BE2C (cell line): ENCODE results near the gene PTPRE.
A peak's percentile ranks its signal among the peaks of the same experiment; 100 is the strongest.

Source experiments
- DNase-seq: peaks from one replicate; pipeline ENCODE4 v3.0.0-alpha.2; 2020
- H3K27me3 ChIP-seq: fragments of 250-450 bp; sonication (Bioruptor Pico); 2 replicates; pipeline ENCODE4 v1.5.1; 2020; ENCODE audit warnings: mild to moderate bottlenecking
- H3K36me3 ChIP-seq: fragments of 250-450 bp; sonication (Bioruptor Pico); 2 replicates; pipeline ENCODE4 v1.5.1; 2020; ENCODE audit warnings: mild to moderate bottlenecking
- H3K4me1 ChIP-seq: fragments of 250-450 bp; sonication (Bioruptor Pico); 2 replicates; pipeline ENCODE4 v1.5.1; 2020
- H3K4me3 ChIP-seq: 2 replicates; pipeline ENCODE4 v1.5.1; 2011; ENCODE audit warnings: low read depth, low read length
- H3K9me3 ChIP-seq: fragments of 250-450 bp; sonication (Bioruptor Pico); 2 replicates; pipeline ENCODE4 v1.5.1; 2020
- CTCF ChIP-seq: IDR thresholded peaks from 2 replicates; pipeline ENCODE4 v1.5.1; 2012; ENCODE audit warnings: mild to moderate bottlenecking, low read depth, low read length

PTPRE gene

GRCh38 chr10:128029290-128029651 is 122.4 kb downstream of the PTPRE start:
- DNase-seq = no peak
- TF ChIP-seq CTCF = no peak
- Histone ChIP-seq H3K36me3 (no peaks in the 10 kb centered on the region), H3K4me1 (no peaks in the 10 kb centered on the region), H3K27me3 (no peaks in the 10 kb centered on the region), H3K4me3 (no peak overlapping the region), H3K9me3 (no peaks in the 10 kb centered on the region)

GRCh38 chr10:128029731-128030369 is 122.9 kb downstream of the PTPRE start:
- no peak for TF ChIP-seq CTCF
- H3K9me3 ChIP-seq = no peaks in the 10 kb centered on the region
- no peaks in the 10 kb centered on the region for H3K4me1 ChIP-seq
- no peaks in the 10 kb centered on the region for H3K36me3 ChIP-seq
- no peak overlapping the region for H3K4me3 ChIP-seq
- no peak for DNase-seq
- no peaks in the 10 kb centered on the region for H3K27me3 ChIP-seq

- Histone ChIP-seq H3K4me3 (no peak overlapping the region), H3K4me1 (no peaks in the 10 kb centered on the region), H3K9me3 (no peaks in the 10 kb centered on the region), H3K27me3 (no peaks in the 10 kb centered on the region), H3K36me3 (no peaks in the 10 kb centered on the region)
- no peak for TF ChIP-seq CTCF
- no peak for DNase-seq
Measured at GRCh38 chr10:128030498-128031072, 123.7 kb downstream of the PTPRE start.

GRCh38 chr10:128031216-128031615 is 124.3 kb downstream of the PTPRE start:
- no peak for TF ChIP-seq CTCF
- Histone ChIP-seq H3K4me3 (no peak overlapping the region), H3K36me3 (no peaks in the 10 kb centered on the region), H3K9me3 (no peaks in the 10 kb centered on the region), H3K4me1 (no peaks in the 10 kb centered on the region), H3K27me3 (no peaks in the 10 kb centered on the region)
- DNase-seq = no peak

- H3K36me3 ChIP-seq = no peaks in the 10 kb centered on the region
- no peak overlapping the region for H3K4me3 ChIP-seq
- H3K9me3 ChIP-seq = no peaks in the 10 kb centered on the region
- no peak for TF ChIP-seq CTCF
- H3K27me3 ChIP-seq = no peaks in the 10 kb centered on the region
- DNase-seq = no peak
- H3K4me1 ChIP-seq = no peaks in the 10 kb centered on the region
Measured at GRCh38 chr10:128032466-128032865, 125.6 kb downstream of the PTPRE start.

GRCh38 chr10:128035557-128035973 is 128.7 kb downstream of the PTPRE start:
- no peaks in the 10 kb centered on the region for H3K27me3 ChIP-seq
- DNase-seq = peak; percentile 47
- no peaks in the 10 kb centered on the region for H3K9me3 ChIP-seq
- no peaks in the 10 kb centered on the region for H3K36me3 ChIP-seq
- no peaks in the 10 kb centered on the region for H3K4me1 ChIP-seq
- H3K4me3 ChIP-seq = no peak overlapping the region
- TF ChIP-seq CTCF = peak; percentile 76
